HepG2 (cell line): ENCODE measurements around the gene FSHR. TPM values are rescaled to one million over a fixed set of nuclear protein-coding genes. Genes with fewer than 3 reads are reported as not detected.

Experiments
- ATAC-seq: fragments of 200-7000 bp; cut with Tn5 transposase; 3 replicates; pipeline ENCODE4 v1.9.1; 2020; ENCODE audit warnings: mild to moderate bottlenecking, moderate library complexity
- BruUV-seq: library from RNA; stranded (reverse); fragments of 400-500 nt; replicated peaks from 2 replicates; lab custom pipeline; 2021; lab: Mats Ljungman, UMichigan
- CTCF ChIA-PET: fragments of 300-600 bp; formaldehyde crosslinking; extraction: SDS; loops from one replicate; lab custom pipeline; 2021; ENCODE audit warnings: low total read pairs, inconsistent platforms, low intra/inter-chr PET ratio; lab: Yijun Ruan, JAX
- POLR2A ChIA-PET: fragments of 350-600 bp; sonication (Branson Sonifier 250); formaldehyde crosslinking; loops from one replicate; lab custom pipeline; 2020; ENCODE audit warnings: antibody characterized with exemption, inconsistent platforms; lab: Yijun Ruan, JAX
- DNase-seq: peaks from one replicate; pipeline ENCODE4 v3.0.0-alpha.2; 2015; ENCODE audit warnings: low spot score
- FAIRE-seq: peaks from 3 replicates; lab custom pipeline; 2011; peaks lifted over from hg19 to GRCh38; lab: Jason Lieb, UNC
- H2AFZ ChIP-seq: one replicate; pipeline ENCODE4 v1.6.1; 2011; ENCODE audit warnings: low read length, inconsistent platforms
- H3K27ac ChIP-seq: fragments of 300-600 bp; 3 replicates; pipeline ENCODE4 v1.8.0; 2011; ENCODE audit warnings: mixed run types, mild to moderate bottlenecking, mixed read lengths, low read length, inconsistent platforms; ENCODE audit not compliant: insufficient read depth; ENCODE audit errors: extremely low read length
- H3K27me3 ChIP-seq, 2 experiments: fragments of 200-600 bp in 1 of 2; 2 replicates in 1 of 2; 3 replicates in 1 of 2; pipeline versions ENCODE4 v1.6.0 to v1.8.0; 2011; ENCODE audit warnings: low read length in 2 of 2, mild to moderate bottlenecking in 2 of 2, moderate library complexity in 2 of 2, inconsistent platforms in 1 of 2; ENCODE audit not compliant: insufficient read depth in 2 of 2, control insufficient read depth in 1 of 2
- H3K36me3 ChIP-seq, 2 experiments: fragments of 200-600 bp in 1 of 2; replicated peaks in 1 of 2; 2 replicates in 1 of 2; 3 replicates in 1 of 2; pipeline versions ENCODE4 v1.5.1 to v1.8.0; 2011; ENCODE audit warnings: low read length in 2 of 2, inconsistent platforms in 1 of 2; ENCODE audit not compliant: insufficient read depth in 2 of 2, control insufficient read depth in 1 of 2
- H3K4me1 ChIP-seq: 2 replicates; pipeline ENCODE4 v1.5.1; 2012; ENCODE audit warnings: low read length, inconsistent platforms; ENCODE audit not compliant: insufficient read depth
- H3K4me2 ChIP-seq: 2 replicates; pipeline ENCODE4 v1.6.0; 2011; ENCODE audit warnings: low read depth, low read length, inconsistent platforms
- H3K4me3 ChIP-seq, 3 experiments: fragments of 200-600 bp in 1 of 3; sonication (generic), shearing (Covaris generic) in 1 of 3; replicated peaks in 1 of 3; 2 replicates each; pipeline ENCODE4 v1.5.1; 2011 to 2016; ENCODE audit warnings: low read length in 3 of 3, inconsistent platforms in 2 of 3, low read depth in 2 of 3, mild to moderate bottlenecking in 2 of 3, control low read depth in 1 of 3, mixed read lengths in 1 of 3; ENCODE audit not compliant: insufficient read depth in 1 of 3
- H3K79me2 ChIP-seq: one replicate; pipeline ENCODE4 v1.6.1; 2011; ENCODE audit warnings: low read length, inconsistent platforms; ENCODE audit not compliant: insufficient read depth
- H3K9ac ChIP-seq: 2 replicates; pipeline ENCODE4 v1.6.0; 2011; ENCODE audit warnings: mild to moderate bottlenecking, low read depth, low read length, inconsistent platforms; ENCODE audit not compliant: insufficient read depth
- H3K9me3 ChIP-seq: 2 replicates; pipeline ENCODE4 v1.5.1; 2012; ENCODE audit warnings: mild to moderate bottlenecking, low read length
- H4K20me1 ChIP-seq: 2 replicates; pipeline ENCODE4 v1.6.0; 2011; ENCODE audit warnings: inconsistent platforms, mild to moderate bottlenecking, low read length, moderate library complexity; ENCODE audit not compliant: insufficient read depth
- ATF7 ChIP-seq, 2 experiments: fragments of 450-650 bp in 1 of 2; sonication (generic) in 1 of 2; formaldehyde crosslinking in 1 of 2; IDR thresholded peaks; 2 replicates each; pipeline versions ENCODE4 v1.4.0 to v1.6.1; 2016 to 2020; ENCODE audit warnings: antibody characterized with exemption in 1 of 2, mild to moderate bottlenecking in 1 of 2, missing genetic modification reagents in 1 of 2
- DNMT1 ChIP-seq: sonication (generic); formaldehyde crosslinking; IDR thresholded peaks from 2 replicates; pipeline ENCODE4 v1.5.1; 2020; ENCODE audit warnings: mild to moderate bottlenecking, missing genetic modification reagents
- ELF3 ChIP-seq: IDR thresholded peaks from 2 replicates; pipeline ENCODE4 v1.6.1; 2016; ENCODE audit warnings: missing genetic modification reagents, missing compliant biosample characterization
- EP300 ChIP-seq, 3 experiments: sonication (generic) in 1 of 3; formaldehyde crosslinking in 1 of 3; IDR thresholded peaks; 2 replicates each; pipeline versions ENCODE4 v1.5.1 to v1.6.1; 2011 to 2020; ENCODE audit warnings: low read depth in 2 of 3, low read length in 2 of 3, borderline replicate concordance in 1 of 3, improper control_type of control experiment in 1 of 3, mild to moderate bottlenecking in 1 of 3, missing genetic modification reagents in 1 of 3, moderate library complexity in 1 of 3
- ISL2 ChIP-seq: sonication (generic); formaldehyde crosslinking; IDR thresholded peaks from 2 replicates; pipeline ENCODE4 v1.5.0; 2020; ENCODE audit warnings: missing genetic modification reagents
- RFXANK ChIP-seq: IDR thresholded peaks from 2 replicates; pipeline ENCODE4 v1.6.1; 2016
- STAT5B ChIP-seq: sonication (generic); formaldehyde crosslinking; IDR thresholded peaks from 2 replicates; pipeline ENCODE4 v1.4.0; 2020; ENCODE audit warnings: missing genetic modification reagents
- ZNF746 ChIP-seq: sonication (generic); formaldehyde crosslinking; IDR thresholded peaks from 2 replicates; pipeline ENCODE4 v1.8.0; 2022; ENCODE audit warnings: mild to moderate bottlenecking, missing genetic modification reagents
- WGBS: methylation state at CpG from one replicate; pipeline ENCODE4 v1.1.6; 2017; ENCODE audit warnings: low lambda C conversion rate; 5-methylcytosine and 5-hydroxymethylcytosine counted together
- in situ Hi-C: cut with HindIII; loops from 2 replicates; pipeline ENCODE4 v1.10.0; 2017; ENCODE audit warnings: low pct_unique_long_range_greater_than_20kb; ENCODE audit not compliant: extremely low pct_ligation_motif_present
- intact Hi-C: fragments of 100-400 bp; cut with micrococcal nuclease; formaldehyde crosslinking; loops from one replicate; pipeline ENCODE4 v1.10.0; 2022; ENCODE audit not compliant: unreplicated experiment
- polyA plus RNA-seq, 8 experiments: library from polyadenylated mRNA; depleted of rRNA in 3 of 8; stranded (reverse) in 7 of 8; unstranded in 1 of 8; fragments of >200 nt; fragmentation: Illumina TruSeq in 4 of 8; extraction: Trizol in 4 of 8; gene quantifications; 2 replicates each; pipeline versions ENCODE4 v1.2.1 to v1.2.3, GENCODE V29; 2011 to 2016; ENCODE audit warnings: low read depth in 4 of 8, missing spikeins in 1 of 8, mixed read lengths in 1 of 8; ENCODE audit not compliant: insufficient read depth in 1 of 8
- total RNA-seq, 5 experiments: library from RNA; depleted of rRNA; stranded (reverse); fragments of >200 nt; fragmentation: Illumina TruSeq; extraction: Trizol; gene quantifications; 2 replicates each; pipeline ENCODE4 v1.2.3, GENCODE V29; 2016; ENCODE audit warnings: low read depth in 1 of 5
- TF ChIP-seq, protein P1 (sequence below): sonication (generic); formaldehyde crosslinking; conservative IDR thresholded peaks from 2 replicates; pipeline ENCODE4 v1.4.0; 2020; ENCODE audit warnings: missing genetic modification reagents
- TF ChIP-seq, protein P2 (sequence below): IDR thresholded peaks from 2 replicates; pipeline ENCODE4 v1.6.1; 2018; ENCODE audit warnings: missing genetic modification reagents

FSHR gene
- total and polyA plus RNA-seq, 2 of the 13 experiments (the other 11 are each of a cell fraction or from before 2014, with no cell fraction given), result not detected

- ChIA-PET CTCF (no interaction called here), POLR2A (no interaction called here)
- WGBS, result 15% methylated on average over 4 of the region's 4 CpGs
- no peak for DNase-seq
- Histone ChIP-seq H4K20me1 (no peaks in the 10 kb centered on the region), H3K27me3 (no peaks in the 10 kb centered on the region), H3K4me2 (no peak overlapping the region), H3K9ac (no peak overlapping the region), H3K4me1 (no peaks in the 10 kb centered on the region), H3K27ac (no peak overlapping the region), H3K4me3 (no peak overlapping the region), H3K79me2 (no peaks in the 10 kb centered on the region), H3K36me3 (no peaks in the 10 kb centered on the region), H2AFZ (no peak overlapping the region), H3K9me3 (no peaks in the 10 kb centered on the region)
- no peak for ATAC-seq
- no peak for FAIRE-seq
- intact Hi-C loops (no loop called here), in situ Hi-C loops (no loop called here)
- no TSS peak for BruUV-seq
- TF ChIP-seq, protein P1, sequence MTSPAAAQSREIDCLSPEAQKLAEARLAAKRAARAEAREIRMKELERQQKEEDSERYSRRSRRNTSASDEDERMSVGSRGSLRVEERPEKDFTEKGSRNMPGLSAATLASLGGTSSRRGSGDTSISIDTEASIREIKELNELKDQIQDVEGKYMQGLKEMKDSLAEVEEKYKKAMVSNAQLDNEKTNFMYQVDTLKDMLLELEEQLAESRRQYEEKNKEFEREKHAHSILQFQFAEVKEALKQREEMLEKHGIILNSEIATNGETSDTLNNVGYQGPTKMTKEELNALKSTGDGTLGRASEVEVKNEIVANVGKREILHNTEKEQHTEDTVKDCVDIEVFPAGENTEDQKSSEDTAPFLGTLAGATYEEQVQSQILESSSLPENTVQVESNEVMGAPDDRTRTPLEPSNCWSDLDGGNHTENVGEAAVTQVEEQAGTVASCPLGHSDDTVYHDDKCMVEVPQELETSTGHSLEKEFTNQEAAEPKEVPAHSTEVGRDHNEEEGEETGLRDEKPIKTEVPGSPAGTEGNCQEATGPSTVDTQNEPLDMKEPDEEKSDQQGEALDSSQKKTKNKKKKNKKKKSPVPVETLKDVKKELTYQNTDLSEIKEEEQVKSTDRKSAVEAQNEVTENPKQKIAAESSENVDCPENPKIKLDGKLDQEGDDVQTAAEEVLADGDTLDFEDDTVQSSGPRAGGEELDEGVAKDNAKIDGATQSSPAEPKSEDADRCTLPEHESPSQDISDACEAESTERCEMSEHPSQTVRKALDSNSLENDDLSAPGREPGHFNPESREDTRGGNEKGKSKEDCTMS, result no peak
- TF ChIP-seq ELF3 (CRISPR knock-in tag) (no peak), DNMT1 (no peak), RFXANK (CRISPR knock-in tag) (no peak), EP300 (IDR thresholded peaks at IDR 0.05; ENCODE audit: low read depth in 2 of 2, low read length in 2 of 2) (no peak), EP300 (CRISPR knock-in tag; IDR thresholded peaks at IDR 0.05; ENCODE audit: borderline replicate concordance) (no peak), ATF7 (IDR thresholded peaks at IDR 0.05) (no peak), ATF7 (CRISPR knock-in tag; IDR thresholded peaks at IDR 0.05) (no peak), STAT5B (CRISPR knock-in tag) (no peak), ZNF746 (no peak), ISL2 (CRISPR knock-in tag) (no peak)
- TF ChIP-seq, protein P2, sequence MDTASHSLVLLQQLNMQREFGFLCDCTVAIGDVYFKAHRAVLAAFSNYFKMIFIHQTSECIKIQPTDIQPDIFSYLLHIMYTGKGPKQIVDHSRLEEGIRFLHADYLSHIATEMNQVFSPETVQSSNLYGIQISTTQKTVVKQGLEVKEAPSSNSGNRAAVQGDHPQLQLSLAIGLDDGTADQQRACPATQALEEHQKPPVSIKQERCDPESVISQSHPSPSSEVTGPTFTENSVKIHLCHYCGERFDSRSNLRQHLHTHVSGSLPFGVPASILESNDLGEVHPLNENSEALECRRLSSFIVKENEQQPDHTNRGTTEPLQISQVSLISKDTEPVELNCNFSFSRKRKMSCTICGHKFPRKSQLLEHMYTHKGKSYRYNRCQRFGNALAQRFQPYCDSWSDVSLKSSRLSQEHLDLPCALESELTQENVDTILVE (CRISPR knock-in tag), result no peak
Observed at GRCh38 chr2:48938231-48938630, 216.1 kb downstream of the FSHR start.
